Activated CD8-positive, alpha-beta T cell treated with anti-CD3 and anti-CD28 coated beads for 36 hours (primary cell): ENCODE data around the gene C5AR2. TPM values are rescaled to one million over a fixed set of nuclear protein-coding genes. Genes with fewer than 3 reads are reported as not detected.
"Not testable (repeated sequence)": the region's sequence is repeated elsewhere in the genome, so short reads cannot be mapped to it uniquely, and the experiment has no call there.

ENCODE experiments used
- ATAC-seq: fragments of 200-7000 bp; cut with Tn5 transposase; one replicate; pipeline ENCODE4 v1.10.0; 2021; ENCODE audit warnings: mild to moderate bottlenecking, moderate library complexity
- CTCF ChIA-PET: fragments of 350-600 bp; sonication (Branson Sonifier 250); formaldehyde crosslinking; loops from one replicate; lab custom pipeline; 2021; ENCODE audit warnings: antibody characterized with exemption; lab: Charles Lee
- POLR2A ChIA-PET: fragments of 350-600 bp; sonication (Branson Sonifier 250); formaldehyde crosslinking; loops from one replicate; lab custom pipeline; 2021; ENCODE audit warnings: antibody characterized with exemption; lab: Charles Lee
- DNase-seq: peaks from one replicate; pipeline ENCODE4 v3.0.0-alpha.2; 2020
- H3K27ac Mint-ChIP-seq: one replicate; pipeline ENCODE4 v1.8.0; 2021; ENCODE audit warnings: mild to moderate bottlenecking, mixed read lengths
- H3K27me3 Mint-ChIP-seq: one replicate; pipeline ENCODE4 v1.8.0; 2021; ENCODE audit warnings: mixed read lengths
- H3K36me3 Mint-ChIP-seq: one replicate; pipeline ENCODE4 v1.8.0; 2021; ENCODE audit warnings: low read depth, mixed read lengths
- H3K4me1 Mint-ChIP-seq: one replicate; pipeline ENCODE4 v1.8.0; 2021; ENCODE audit warnings: low read depth, mixed read lengths
- H3K4me3 Mint-ChIP-seq: one replicate; pipeline ENCODE4 v1.8.0; 2021; ENCODE audit warnings: mild to moderate bottlenecking, moderate library complexity, mixed read lengths
- H3K9me3 Mint-ChIP-seq: one replicate; pipeline ENCODE4 v1.8.0; 2021; ENCODE audit warnings: mixed read lengths
- CTCF ChIP-seq: fragments of 200-600 bp; IDR thresholded peaks from one replicate; pipeline ENCODE4 v1.8.0; 2022; ENCODE audit warnings: antibody characterized with exemption, mild to moderate bottlenecking
- intact Hi-C: fragments of 100-400 bp; cut with micrococcal nuclease; formaldehyde crosslinking; loops from one replicate; pipeline ENCODE4 v1.10.0; 2022
- total RNA-seq, 2 experiments: library from RNA; stranded (reverse); gene quantifications; one replicate each; pipeline ENCODE4 v1.2.3, GENCODE V29; 2021

Gene C5AR2
- total RNA-seq: under 1 TPM in 1 of 2 experiments, not detected in 1; 0.18 TPM

GRCh38 chr19:47331931-47332547, at the start of gene C5AR2:
Gene C5AR2, plus strand, starts transcription at chr19:47332175. Its CDS starts 8,625 bp downstream, at chr19:47340800.
- Mint-ChIP-seq H3K36me3 (no peaks in the 10 kb centered on the region), H3K27me3 (no peaks in the 10 kb centered on the region), H3K4me1 (peaks cover 8% of the 10 kb centered on the region), H3K9me3 (no peaks in the 10 kb centered on the region), H3K4me3 (no peak within 1 kb of the TSS), H3K27ac (no peak within 1 kb of the TSS)
- POLR2A ChIA-PET: no interaction called here
- CTCF ChIA-PET: interaction anchor here (5.3 kb wide), 1 partner anchor 17 kb away, joined by 27 read pairs; the partner anchor contains the start of gene DHX34
- intact Hi-C loops: no loop called here
- TF ChIP-seq CTCF: no peak
- no peak for ATAC-seq
- no peak for DNase-seq

- TF ChIP-seq CTCF: no peak
- POLR2A ChIA-PET: no interaction called here
- ATAC-seq: no peak
- Mint-ChIP-seq H3K36me3 (peaks cover 4% of the 10 kb centered on the region), H3K9me3 (no peaks in the 10 kb centered on the region), H3K27me3 (no peaks in the 10 kb centered on the region), H3K27ac (no peak overlapping the region), H3K4me3 (no peak overlapping the region), H3K4me1 (peaks cover 4% of the 10 kb centered on the region)
- CTCF ChIA-PET: interaction anchor here (0.6 to 2.3 kb wide), 5 partner anchors 8 to 423 kb away, joined by 4 to 9 read pairs (median 6); partner anchors contain the start of gene DHX34
- intact Hi-C loops: no loop called here
- no peak for DNase-seq
These were observed 48.4 kb upstream of the C5AR2 start for GRCh38 chr19:47283405-47284059.

GRCh38 chr19:47284324-47284899, 47.6 kb upstream of the C5AR2 start:
- H3K9me3 Mint-ChIP-seq: no peaks in the 10 kb centered on the region
- DNase-seq (peak; percentile 51), ATAC-seq (peak; percentile 56)
- H3K4me1 Mint-ChIP-seq: peaks cover 6% of the 10 kb centered on the region
- intact Hi-C loops: no loop called here
- ChIA-PET POLR2A (interaction anchor here (1.0 kb wide), 1 partner anchor 9 kb away, joined by 5 read pairs; the partner anchor contains the start of gene INAFM1), CTCF (interaction anchor here (0.7 to 3.1 kb wide), 21 partner anchors 9 to 497 kb away, joined by 3 to 22 read pairs (median 4); partner anchors contain the start of genes DHX34 and INAFM1)
- H3K27me3 Mint-ChIP-seq: no peaks in the 10 kb centered on the region
- peaks cover 3% of the 10 kb centered on the region for H3K36me3 Mint-ChIP-seq
- peak; percentile 87 for TF ChIP-seq CTCF
- no peak overlapping the region for H3K27ac Mint-ChIP-seq
- no peak overlapping the region for H3K4me3 Mint-ChIP-seq

- H3K36me3 Mint-ChIP-seq: peaks cover 3% of the 10 kb centered on the region
- peaks cover 4% of the 10 kb centered on the region for H3K4me1 Mint-ChIP-seq
- ChIA-PET POLR2A (interaction anchor here (0.9 kb wide), 1 partner anchor 130 kb away, joined by 3 read pairs; no protein-coding TSS in a partner anchor), CTCF (interaction anchor here (0.8 to 4.9 kb wide), 10 partner anchors 9 to 132 kb away, joined by 3 to 32 read pairs (median 8); partner anchors contain the start of genes C5AR1, DHX34 and INAFM1)
- ATAC-seq (peak; percentile 97), DNase-seq (peak; percentile 89)
- H3K4me3 Mint-ChIP-seq: no peak overlapping the region
- TF ChIP-seq CTCF: peak; percentile 78
- intact Hi-C loops: loop anchor here (5.0 kb wide), 1 partner anchor 96 kb away; no protein-coding TSS in a partner anchor
- H3K27ac Mint-ChIP-seq: no peak overlapping the region
- H3K9me3 Mint-ChIP-seq: no peaks in the 10 kb centered on the region
- H3K27me3 Mint-ChIP-seq: no peaks in the 10 kb centered on the region
These were observed 35.9 kb upstream of the C5AR2 start for GRCh38 chr19:47296036-47296435.

- POLR2A ChIA-PET, intact Hi-C loops, DNase-seq, ATAC-seq, H3K27ac Mint-ChIP-seq, H3K9me3 Mint-ChIP-seq, H3K4me1 Mint-ChIP-seq, H3K4me3 Mint-ChIP-seq, H3K36me3 Mint-ChIP-seq, H3K27me3 Mint-ChIP-seq: not testable (repeated sequence)
- CTCF ChIA-PET: interaction anchor here (3.4 kb wide), 1 partner anchor 91 kb away, joined by 15 read pairs; no protein-coding TSS in a partner anchor
These were observed 31.1 kb upstream of the C5AR2 start for GRCh38 chr19:47300867-47301266.
